Stimulated activated naive CD4-positive, alpha-beta T cell (primary cell): ENCODE measurements around the gene TUSC2.

ENCODE experiments used
- DNase-seq, 6 experiments: peaks; one replicate each; lab custom pipeline; 2025; lab: John Stamatoyannopoulos, UW

Gene TUSC2

DNA sequence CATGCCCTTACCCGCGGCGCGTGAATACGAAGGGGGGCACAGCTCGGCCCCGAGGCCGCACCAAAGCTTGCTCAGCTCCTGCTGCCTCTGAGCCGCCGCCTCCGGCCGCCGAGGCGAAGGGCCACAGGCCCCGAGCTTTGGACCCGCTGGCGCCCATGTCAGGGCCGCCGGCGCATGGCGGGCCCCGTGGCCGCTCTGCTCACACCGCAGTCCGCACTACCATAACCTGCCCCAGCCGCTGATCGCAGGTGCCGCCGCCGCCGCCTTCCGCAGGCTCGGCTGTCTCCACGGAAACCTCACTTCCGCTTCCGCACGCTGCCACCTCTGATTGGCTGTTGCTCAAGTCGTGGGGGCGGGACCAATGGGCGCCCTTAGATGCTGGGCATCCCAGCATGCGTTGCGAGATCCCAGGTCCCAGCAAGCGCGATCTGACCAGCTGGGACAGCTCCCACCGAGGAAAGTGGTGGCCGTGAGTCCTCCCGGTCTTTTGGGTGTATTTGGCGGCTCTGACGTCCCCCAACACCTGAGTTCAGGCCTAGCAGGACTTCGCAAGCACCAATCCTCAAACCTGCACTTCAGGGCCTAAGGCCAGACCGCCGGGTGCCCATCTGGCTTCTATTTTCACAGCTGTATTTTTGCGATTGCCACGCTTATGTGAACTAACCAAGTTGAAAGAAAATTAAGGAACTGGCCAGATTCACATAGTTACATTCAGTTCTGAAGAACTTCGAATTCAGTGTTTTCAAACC lies at the start of gene TUSC2:
TUSC2 (minus strand) TSS at position 281 of the 749 bp plus-strand sequence; CDS start at position 157, 124 bp downstream.
- DNase-seq: peak; percentile 87 to 94 (median 92)

GRCh38 chr3:50375258-50375931 lies 47.4 kb upstream of the TUSC2 start:
- no peak for DNase-seq

- DNase-seq: no peak
Observed at GRCh38 chr3:50374363-50375257, 46.6 kb upstream of the TUSC2 start.

DNA sequence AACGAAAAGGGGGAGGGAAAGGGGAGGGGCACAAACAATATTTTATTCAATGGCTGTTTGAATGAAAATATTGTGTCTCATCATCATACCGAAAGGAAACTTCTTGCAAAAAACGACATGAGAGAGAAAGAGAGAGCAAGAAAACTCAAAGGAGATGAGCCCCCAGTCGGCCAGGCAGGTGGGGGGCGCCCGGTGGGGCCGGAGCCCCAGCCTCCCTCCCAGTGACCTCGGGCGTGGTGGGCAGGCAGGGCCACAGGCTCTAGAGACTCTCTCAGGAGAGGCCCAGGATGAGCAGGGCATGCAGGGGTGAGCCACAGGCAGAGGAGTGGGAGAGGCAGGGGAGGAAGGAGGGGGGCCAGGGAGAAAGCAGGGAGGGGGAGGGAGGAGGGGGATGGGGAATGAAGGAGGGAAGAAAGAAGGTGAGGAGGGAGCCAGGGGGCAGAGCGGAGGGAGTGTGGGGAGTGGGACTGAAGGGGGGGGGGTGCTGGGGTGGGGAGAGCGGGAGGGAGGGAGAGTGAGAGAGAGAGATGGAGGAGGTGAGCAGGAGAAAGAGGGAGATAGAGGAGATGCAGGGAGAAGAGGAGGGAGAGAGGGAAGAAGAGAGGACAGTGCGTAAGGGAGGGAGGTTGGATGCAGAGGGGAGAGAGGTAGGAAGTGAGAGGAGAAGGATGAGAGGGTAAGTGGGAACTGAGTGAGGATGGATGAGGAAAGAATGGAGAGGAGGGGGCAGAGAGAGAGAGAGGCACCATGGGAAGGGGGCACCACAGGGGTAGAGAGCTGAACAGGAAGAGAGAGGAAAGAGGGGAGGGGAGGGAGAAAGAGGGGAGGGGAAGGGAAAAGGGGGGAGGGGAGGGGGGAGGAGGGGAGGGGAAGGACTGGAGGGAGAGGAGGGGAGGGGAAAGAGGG lies 45.4 kb upstream of the TUSC2 start:
- DNase-seq: no peak

DNA sequence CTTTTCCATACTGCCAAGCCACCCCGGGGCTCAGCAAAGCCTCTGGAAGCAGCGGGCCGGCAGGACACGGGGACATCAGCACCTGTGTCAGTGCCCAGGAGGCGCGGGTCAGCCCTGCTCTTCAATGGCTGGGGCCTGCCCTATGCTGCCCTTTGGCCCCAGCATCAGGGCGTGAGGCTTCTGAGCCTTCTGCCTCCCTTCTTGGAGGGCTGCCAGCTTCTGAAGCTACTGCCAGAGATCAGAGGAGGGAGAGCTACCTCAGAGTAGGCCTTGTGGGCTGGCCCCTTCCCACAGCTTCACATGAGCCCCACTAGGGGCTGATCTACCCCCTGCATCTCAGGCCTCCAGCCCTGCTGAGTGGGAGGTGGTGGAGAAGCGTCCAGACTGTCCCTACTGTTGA lies 44.3 kb upstream of the TUSC2 start:
- peak in 3 of 6 experiments; percentile 16 to 46 (median 22) for DNase-seq

- no peak for DNase-seq
Observed at GRCh38 chr3:50371133-50371685, 43.2 kb upstream of the TUSC2 start.

DNA sequence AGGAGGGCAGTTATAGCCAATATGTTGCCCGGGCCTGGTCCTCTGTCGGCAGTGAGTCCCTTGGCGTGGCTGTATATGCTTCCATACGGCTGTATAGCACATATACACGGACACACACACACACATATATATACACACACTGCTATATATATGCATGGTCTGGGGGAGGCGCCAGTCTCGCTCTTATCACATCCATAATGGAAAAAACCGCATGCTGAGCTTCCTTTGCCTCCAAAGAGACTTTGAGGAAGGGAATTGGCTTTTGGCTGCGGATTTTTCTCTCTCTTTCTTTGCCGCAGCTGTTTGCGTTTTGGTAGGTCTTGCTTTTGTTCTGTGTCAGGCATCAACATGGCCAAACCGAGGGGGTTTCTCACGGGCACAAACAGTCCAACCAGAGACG lies 42.6 kb upstream of the TUSC2 start:
- no peak for DNase-seq

GRCh38 chr3:50369012-50369670 lies 41.1 kb upstream of the TUSC2 start:
- DNase-seq: no peak

GRCh38 chr3:50365842-50366220 lies 37.8 kb upstream of the TUSC2 start:
- peak in 1 of 6 experiments; percentile 39 for DNase-seq

DNA sequence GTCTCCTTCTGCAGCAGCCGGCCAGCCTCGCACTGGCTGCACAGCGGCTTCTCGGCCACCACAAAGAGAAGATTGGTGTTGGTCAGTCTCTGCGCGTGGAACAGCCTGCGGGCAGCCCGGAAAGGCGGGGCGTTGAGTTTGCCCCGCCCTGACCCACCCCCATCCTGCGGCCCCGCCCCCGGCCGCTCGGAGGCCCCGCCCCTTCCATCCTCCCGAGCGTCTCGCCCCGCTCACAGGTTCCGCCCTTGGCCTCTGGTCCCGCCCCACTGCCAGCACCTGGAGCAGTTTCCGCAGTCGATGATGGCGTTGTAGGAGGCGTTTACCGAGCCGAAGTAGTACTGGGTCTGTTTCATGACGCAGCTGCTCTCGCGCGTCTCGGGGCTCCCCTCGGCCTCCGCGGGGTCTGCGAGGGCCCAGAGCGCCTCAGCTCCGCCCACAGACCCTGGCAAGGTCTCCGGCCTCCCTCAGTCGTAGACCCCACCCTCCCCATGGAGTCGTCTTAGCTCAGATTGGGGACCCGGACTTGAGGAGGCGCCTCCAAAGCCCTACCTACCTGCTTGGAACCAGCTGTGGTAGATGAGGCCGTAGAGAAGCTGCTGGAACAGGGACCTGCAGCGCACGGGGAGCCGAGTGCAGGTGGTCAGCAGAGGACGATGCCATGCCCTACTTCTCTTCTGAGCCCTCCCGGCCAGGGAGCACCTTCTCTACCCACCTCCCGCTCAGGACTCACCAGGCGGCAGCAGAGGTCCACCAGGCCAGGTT lies 37.2 kb upstream of the TUSC2 start:
- DNase-seq: peak; percentile 90 to 95 (median 93)

- DNase-seq: no peak
Observed at GRCh38 chr3:50364573-50365079, 36.6 kb upstream of the TUSC2 start.

DNA sequence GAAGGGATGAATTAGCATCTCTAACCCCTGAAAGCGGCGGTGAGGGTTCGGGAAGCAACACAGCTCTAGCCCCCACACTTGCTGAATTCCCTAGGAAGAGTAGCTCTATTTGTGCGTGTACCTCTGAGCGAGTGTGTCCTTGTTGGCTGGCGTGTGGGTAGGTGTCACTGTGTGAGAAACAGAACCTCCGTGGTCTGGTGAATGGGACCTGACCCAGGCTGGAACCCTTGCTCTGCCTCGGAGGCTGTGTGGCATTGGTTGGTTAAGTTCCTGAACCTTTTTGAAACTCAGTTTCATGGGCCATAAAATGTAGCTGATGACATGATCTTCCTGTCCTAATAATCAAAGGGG lies 31.7 kb upstream of the TUSC2 start:
- no peak for DNase-seq

DNA sequence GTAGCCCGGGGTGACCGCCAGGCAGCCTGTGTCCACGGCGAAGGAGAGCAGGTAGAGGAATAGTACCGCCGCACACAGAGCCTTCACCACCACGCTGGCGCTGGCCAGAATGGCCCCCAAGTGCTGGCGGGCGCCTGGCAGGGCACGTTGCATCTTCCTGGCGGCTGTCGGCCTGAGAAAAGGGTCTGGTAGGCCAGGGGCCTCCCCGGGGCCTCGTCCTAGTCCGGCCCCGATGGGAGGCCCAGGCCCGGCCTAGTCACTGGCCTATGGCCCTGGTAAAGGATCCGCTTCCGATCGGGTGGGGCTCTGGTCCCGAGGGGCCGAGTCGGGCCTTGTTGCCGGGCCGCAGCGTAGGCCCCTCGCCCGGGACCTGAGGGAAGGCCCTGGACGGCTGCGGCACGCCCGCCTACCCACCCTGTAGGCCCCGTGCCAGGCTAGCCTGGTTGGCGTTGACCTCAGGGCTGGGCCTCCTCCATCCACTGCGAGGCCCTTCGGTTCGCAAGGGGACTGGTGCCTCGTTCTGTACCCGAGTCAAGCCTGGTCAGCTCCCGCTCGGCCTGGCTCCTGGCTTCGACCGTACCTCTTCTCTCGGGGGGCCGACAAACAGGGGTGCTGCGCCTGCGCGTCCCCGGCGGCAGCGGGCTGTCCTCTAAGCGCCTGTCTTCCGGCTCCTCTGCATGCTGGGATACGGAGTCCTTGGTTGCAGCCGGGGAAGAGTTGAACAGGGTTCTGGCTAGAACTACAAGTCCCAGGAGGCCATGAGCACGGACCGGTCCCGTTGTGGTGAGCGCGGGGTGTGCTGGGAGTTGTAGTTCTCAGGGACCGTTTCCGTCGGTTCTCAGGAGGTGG lies 31.1 kb upstream of the TUSC2 start, which contains the start of gene TMEM115:
TMEM115 (minus strand) TSS at position 611 of the 849 bp plus-strand sequence; CDS start at position 153, 458 bp downstream.
- peak; percentile 84 to 96 (median 94) for DNase-seq

GRCh38 chr3:50358355-50358910 lies 30.4 kb upstream of the TUSC2 start:
- DNase-seq: no peak

- DNase-seq: no peak
Observed at GRCh38 chr3:50357481-50357880, 29.5 kb upstream of the TUSC2 start.

GRCh38 chr3:50356553-50356952 lies 28.5 kb upstream of the TUSC2 start:
- DNase-seq: no peak

DNA sequence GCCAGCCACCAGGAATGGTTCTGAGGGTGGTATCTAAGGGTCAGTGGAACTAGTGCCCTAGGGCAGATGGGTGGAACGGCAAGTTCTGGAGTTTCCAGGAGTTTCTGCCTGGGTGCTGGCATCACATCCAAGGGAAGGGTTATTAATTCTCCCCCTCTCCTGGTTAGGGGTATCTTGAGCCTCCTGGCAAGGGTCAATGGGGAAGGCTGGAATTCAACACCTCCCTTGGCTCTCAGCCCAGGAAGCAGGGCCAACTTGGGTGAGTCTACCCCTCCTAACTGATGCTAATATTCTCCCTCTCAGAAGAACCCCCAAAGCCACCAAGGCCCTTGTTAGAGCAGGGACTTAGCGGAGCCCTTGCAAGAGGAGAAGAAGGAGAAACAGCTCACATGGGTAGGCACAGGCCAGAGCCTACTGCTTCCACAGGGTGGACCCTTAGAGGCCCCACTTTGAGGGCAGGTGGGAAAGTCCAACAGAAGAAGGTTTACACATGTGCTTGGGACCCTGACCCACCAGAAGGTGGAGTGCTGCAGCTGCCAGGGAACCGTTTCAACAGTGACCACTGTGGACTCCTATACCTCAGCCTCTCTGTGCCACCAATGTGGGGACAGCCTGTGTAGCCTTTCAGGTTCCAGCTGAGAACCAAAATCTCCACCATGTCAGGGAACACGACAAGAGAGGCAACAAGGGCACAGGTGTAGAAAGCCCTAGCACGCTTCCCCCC lies 28.0 kb upstream of the TUSC2 start:
- DNase-seq: no peak

DNA sequence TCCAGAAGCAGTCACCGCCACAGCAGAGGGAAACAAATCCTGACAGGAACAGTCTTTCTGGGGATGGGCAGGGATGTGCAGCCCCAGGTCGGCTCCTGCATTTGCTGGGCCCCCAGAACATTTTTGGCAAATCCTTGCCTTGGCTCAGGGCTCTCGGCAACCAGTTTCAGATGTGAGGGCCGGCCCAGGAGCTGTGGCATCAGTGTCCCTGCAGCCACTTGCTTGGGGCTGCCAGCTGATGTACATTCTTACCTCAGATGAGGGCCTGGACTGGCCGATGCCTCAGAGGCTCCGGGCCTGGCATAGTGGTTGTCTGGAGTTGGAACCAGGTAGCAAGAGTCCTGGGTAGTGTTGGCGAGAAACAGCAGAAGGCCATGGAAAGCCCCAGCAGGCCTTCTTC lies 26.8 kb upstream of the TUSC2 start:
- DNase-seq: no peak
